DOHH2 (cell line): ENCODE data around the gene ZBTB48.

Source experiments
- H3F3A ChIP-seq: fragments of 200-600 bp; sonication (generic), shearing (Covaris generic); 2 replicates; pipeline ENCODE4 v1.6.0; 2016; ENCODE audit warnings: antibody characterized with exemption, mild to moderate bottlenecking; ENCODE audit not compliant: control insufficient read depth, insufficient read depth
- H3K27ac ChIP-seq: fragments of 200-600 bp; sonication (generic); 2 replicates; pipeline ENCODE4 v1.5.1; 2014; ENCODE audit warnings: low read depth, mild to moderate bottlenecking, low read length, moderate library complexity
- H3K27me3 ChIP-seq: fragments of 200-600 bp; sonication (generic); 2 replicates; pipeline ENCODE4 v1.6.1; 2014; ENCODE audit warnings: mild to moderate bottlenecking, low read length, mixed read lengths; ENCODE audit not compliant: control insufficient read depth
- H3K36me3 ChIP-seq: fragments of 200-600 bp; sonication (generic); 2 replicates; pipeline ENCODE4 v1.6.1; 2014; ENCODE audit warnings: mild to moderate bottlenecking, low read length, moderate library complexity, mixed read lengths; ENCODE audit not compliant: control insufficient read depth
- H3K4me1 ChIP-seq: fragments of 200-600 bp; sonication (generic); 2 replicates; pipeline ENCODE4 v1.6.1; 2014; ENCODE audit warnings: mild to moderate bottlenecking, low read length, mixed read lengths; ENCODE audit not compliant: control insufficient read depth
- H3K4me2 ChIP-seq: fragments of 200-600 bp; sonication (generic); 2 replicates; pipeline ENCODE4 v1.6.0; 2014; ENCODE audit warnings: mild to moderate bottlenecking, low read length, moderate library complexity
- H3K4me3 ChIP-seq: fragments of 200-600 bp; sonication (generic); 2 replicates; pipeline ENCODE4 v1.5.1; 2014; ENCODE audit warnings: mild to moderate bottlenecking, low read length, mixed read lengths
- H3K79me2 ChIP-seq: fragments of 200-600 bp; sonication (generic); 2 replicates; pipeline ENCODE4 v1.6.1; 2014; ENCODE audit warnings: mild to moderate bottlenecking, low read length, mixed read lengths; ENCODE audit not compliant: control insufficient read depth
- H3K9me2 ChIP-seq: fragments of 200-600 bp; sonication (generic); replicated peaks from 2 replicates; pipeline ENCODE4 v1.6.1; 2014; ENCODE audit warnings: mild to moderate bottlenecking, low read length, mixed read lengths; ENCODE audit not compliant: control insufficient read depth
- H3K9me3 ChIP-seq: fragments of 200-600 bp; sonication (generic); 2 replicates; pipeline ENCODE4 v1.6.1; 2014; ENCODE audit warnings: antibody characterized with exemption, low read length, mixed read lengths; ENCODE audit not compliant: control insufficient read depth, insufficient read depth
- H4K20me1 ChIP-seq: fragments of 200-600 bp; sonication (generic); 2 replicates; pipeline ENCODE4 v1.6.0; 2014; ENCODE audit warnings: low read depth, mild to moderate bottlenecking, antibody characterized with exemption, low read length, moderate library complexity; ENCODE audit not compliant: control insufficient read depth, insufficient read depth
- CTCF ChIP-seq: fragments of 200-600 bp; sonication (generic); IDR thresholded peaks from one replicate; pipeline ENCODE4 v1.5.1; 2014; ENCODE audit warnings: antibody characterized with exemption, mild to moderate bottlenecking, low read depth, low read length; ENCODE audit not compliant: poor library complexity, severe bottlenecking
- EZH2phosphoT487 ChIP-seq: fragments of 200-600 bp; sonication (generic); IDR thresholded peaks from 2 replicates; pipeline ENCODE4 v1.6.1; 2017; ENCODE audit warnings: borderline replicate concordance, mild to moderate bottlenecking, antibody characterized with exemption, low read length, moderate library complexity, mixed read lengths

The ZBTB48 gene

GRCh38 chr1:6591644-6592043 lies 11.8 kb downstream of the ZBTB48 start:
- H3K4me1 ChIP-seq, result peaks cover 10% of the 10 kb centered on the region
- no peaks in the 10 kb centered on the region for H3K27me3 ChIP-seq
- H3K36me3 ChIP-seq, result peaks cover 42% of the 10 kb centered on the region
- TF ChIP-seq EZH2phosphoT487, result no peak
- no peak for TF ChIP-seq CTCF
- H3K4me2 ChIP-seq, result no peak overlapping the region
- peaks cover 3% of the 10 kb centered on the region; the same call in 1 of the 2 replicates for H3F3A ChIP-seq
- no peaks in the 10 kb centered on the region for H4K20me1 ChIP-seq
- H3K9me2 ChIP-seq, result no peaks in the 10 kb centered on the region
- no peaks in the 10 kb centered on the region for H3K9me3 ChIP-seq
- H3K79me2 ChIP-seq, result no peaks in the 10 kb centered on the region
- no peak overlapping the region for H3K4me3 ChIP-seq
- H3K27ac ChIP-seq, result no peak overlapping the region

GRCh38 chr1:6592441-6592840 lies 12.6 kb downstream of the ZBTB48 start:
- TF ChIP-seq CTCF, result no peak
- no peak for TF ChIP-seq EZH2phosphoT487
- Histone ChIP-seq H3K4me1 (peaks cover 2% of the 10 kb centered on the region), H3K36me3 (peaks cover 40% of the 10 kb centered on the region), H3K4me3 (no peak overlapping the region), H3K9me2 (no peaks in the 10 kb centered on the region), H3K27me3 (no peaks in the 10 kb centered on the region), H4K20me1 (no peaks in the 10 kb centered on the region), H3K9me3 (no peaks in the 10 kb centered on the region), H3K4me2 (no peak overlapping the region), H3K27ac (no peak overlapping the region), H3F3A (peaks cover 3% of the 10 kb centered on the region; the same call in 1 of the 2 replicates), H3K79me2 (no peaks in the 10 kb centered on the region)

- TF ChIP-seq CTCF (no peak), EZH2phosphoT487 (no peak)
- H3K79me2 ChIP-seq, result no peaks in the 10 kb centered on the region
- H3K4me3 ChIP-seq, result no peak overlapping the region
- H3K9me3 ChIP-seq, result no peaks in the 10 kb centered on the region
- peaks cover 3% of the 10 kb centered on the region; the same call in 1 of the 2 replicates for H3F3A ChIP-seq
- no peak overlapping the region for H3K27ac ChIP-seq
- H3K9me2 ChIP-seq, result no peaks in the 10 kb centered on the region
- no peaks in the 10 kb centered on the region for H4K20me1 ChIP-seq
- H3K4me1 ChIP-seq, result no peaks in the 10 kb centered on the region
- H3K27me3 ChIP-seq, result no peaks in the 10 kb centered on the region
- H3K36me3 ChIP-seq, result peaks cover 40% of the 10 kb centered on the region
- H3K4me2 ChIP-seq, result no peak overlapping the region
These were observed 13.2 kb downstream of the ZBTB48 start for GRCh38 chr1:6592865-6593593.
